Measurements from ENCODE around the gene LCN2. TPM values are rescaled to one million over a fixed set of nuclear protein-coding genes. Genes with fewer than 3 reads are reported as not detected.

Gene LCN2
- total RNA-seq, 3 donors from 2014 or later (not counting 1 experiment from before 2014, with no cell fraction given) = 0.82 to 0.99 TPM; not detected in 1

- peaks cover 31% of the 10 kb centered on the region for H3K4me1 ChIP-seq (ENCODE audit: control insufficient read depth, insufficient read depth, low read length)
- H3K4me3 ChIP-seq (ENCODE audit: low read length) = no peak overlapping the region
- WGBS (ENCODE audit: insufficient coverage) = 94% methylated on average over 12 of the region's 12 CpGs
- Mint-ChIP-seq H3K4me1 (peaks cover 20 to 35% of the 10 kb centered on the region in 2 donors), H3K27me3 (ENCODE audit: low read depth in 2 of 2) (no peaks in the 10 kb centered on the region), H3K4me3 (no peak overlapping the region), H3K27ac (peak overlapping the region in 1 of 2 donors; percentile 14), H3K36me3 (no peaks in the 10 kb centered on the region), H3K9me3 (no peaks in the 10 kb centered on the region)
- no peaks in the 10 kb centered on the region for H3K27me3 ChIP-seq (ENCODE audit: control insufficient read depth, insufficient read depth, low read length)
- intact Hi-C loops (cut with micrococcal nuclease) = no loop called here
- ATAC-seq (no peak), DNase-seq (no peak)
- no peak overlapping the region for H3K27ac ChIP-seq (ENCODE audit: low read length)
- H3K36me3 ChIP-seq (ENCODE audit: control insufficient read depth, insufficient read depth, low read length) = peaks cover 52% of the 10 kb centered on the region
- no peaks in the 10 kb centered on the region for H3K9me3 ChIP-seq (ENCODE audit: control insufficient read depth, insufficient read depth, low read length)
- TF ChIP-seq CTCF (IDR thresholded peaks at IDR 0.05) = no peak
These were observed 48.0 kb upstream of the LCN2 start for GRCh38 chr9:128101231-128101661.

- no peaks in the 10 kb centered on the region for H3K27me3 Mint-ChIP-seq (ENCODE audit: low read depth in 2 of 2)
- Histone ChIP-seq H3K4me3 (ENCODE audit: low read length) (no peak overlapping the region), H3K36me3 (ENCODE audit: control insufficient read depth, insufficient read depth, low read length) (peaks cover 57% of the 10 kb centered on the region), H3K9me3 (ENCODE audit: control insufficient read depth, insufficient read depth, low read length) (no peaks in the 10 kb centered on the region), H3K27me3 (ENCODE audit: control insufficient read depth, insufficient read depth, low read length) (no peaks in the 10 kb centered on the region), H3K4me1 (ENCODE audit: control insufficient read depth, insufficient read depth, low read length) (peaks cover 31% of the 10 kb centered on the region), H3K27ac (ENCODE audit: low read length) (no peak overlapping the region)
- ATAC-seq (no peak), DNase-seq (no peak)
- no peaks in the 10 kb centered on the region for H3K9me3 Mint-ChIP-seq
- no peaks in the 10 kb centered on the region for H3K36me3 Mint-ChIP-seq
- 96% methylated on average over 20 of the region's 20 CpGs for WGBS (ENCODE audit: insufficient coverage)
- intact Hi-C loops (cut with micrococcal nuclease) = no loop called here
- peaks cover 17 to 32% of the 10 kb centered on the region in 2 donors for H3K4me1 Mint-ChIP-seq
- no peak overlapping the region for H3K27ac Mint-ChIP-seq
- no peak overlapping the region for H3K4me3 Mint-ChIP-seq
- no peak for TF ChIP-seq CTCF (IDR thresholded peaks at IDR 0.05)
These were observed 47.6 kb upstream of the LCN2 start for GRCh38 chr9:128101690-128102089.

GRCh38 chr9:128102196-128102595, 47.1 kb upstream of the LCN2 start:
- no peaks in the 10 kb centered on the region for H3K27me3 ChIP-seq (ENCODE audit: control insufficient read depth, insufficient read depth, low read length)
- Mint-ChIP-seq H3K27ac (no peak overlapping the region), H3K4me1 (peaks cover 12 to 27% of the 10 kb centered on the region in 2 donors), H3K9me3 (no peaks in the 10 kb centered on the region), H3K27me3 (ENCODE audit: low read depth in 2 of 2) (no peaks in the 10 kb centered on the region), H3K36me3 (no peaks in the 10 kb centered on the region), H3K4me3 (no peak overlapping the region)
- H3K4me1 ChIP-seq (ENCODE audit: control insufficient read depth, insufficient read depth, low read length) = peaks cover 31% of the 10 kb centered on the region
- 95% methylated on average over 13 of the region's 13 CpGs for WGBS (ENCODE audit: insufficient coverage)
- H3K27ac ChIP-seq (ENCODE audit: low read length) = no peak overlapping the region
- intact Hi-C loops (cut with micrococcal nuclease) = no loop called here
- TF ChIP-seq CTCF (IDR thresholded peaks at IDR 0.05) = no peak
- DNase-seq (no peak), ATAC-seq (no peak)
- H3K9me3 ChIP-seq (ENCODE audit: control insufficient read depth, insufficient read depth, low read length) = no peaks in the 10 kb centered on the region
- peaks cover 62% of the 10 kb centered on the region for H3K36me3 ChIP-seq (ENCODE audit: control insufficient read depth, insufficient read depth, low read length)
- H3K4me3 ChIP-seq (ENCODE audit: low read length) = no peak overlapping the region

Data from natural killer cell (primary cell).